HG03039 (cell line): ENCODE results near the gene ZBP1.

Source experiments
- ATAC-seq: cut with Tn5 transposase; IDR thresholded peaks from one replicate; pipeline ENCODE4 v1.9.1; 2021; ENCODE audit warnings: mild to moderate bottlenecking, moderate library complexity; ENCODE audit not compliant: unreplicated experiment

Gene ZBP1

GRCh38 chr20:57561356-57562279, 58.6 kb downstream of the ZBP1 start:
- no peak for ATAC-seq

GRCh38 chr20:57560554-57561355, 59.5 kb downstream of the ZBP1 start, which contains the start of gene PCK1:
Gene PCK1, plus strand, starts transcription at chr20:57561110. Its CDS starts 302 bp downstream, at chr20:57561412.
- ATAC-seq = no peak

GRCh38 chr20:57559658-57560553, 60.3 kb downstream of the ZBP1 start:
- ATAC-seq = no peak

GRCh38 chr20:57559289-57559634, 61.0 kb downstream of the ZBP1 start:
- no peak for ATAC-seq

- ATAC-seq = no peak
Observed at GRCh38 chr20:57558614-57559288, 61.5 kb downstream of the ZBP1 start.

GRCh38 chr20:57557926-57558613, 62.2 kb downstream of the ZBP1 start:
- ATAC-seq = no peak

GRCh38 chr20:57556980-57557274, 63.3 kb downstream of the ZBP1 start:
- ATAC-seq = no peak

GRCh38 chr20:57555457-57556184, 64.6 kb downstream of the ZBP1 start:
- no peak for ATAC-seq
